Activated naive CD4-positive, alpha-beta T cell treated with anti-CD3 and anti-CD28 coated beads, Interleukin-2, amount 10 ng/mL, durations not matched to agents 7 days and 5 days (primary cell): ENCODE measurements around the gene PRDM2.

Experiments used
- CTCF ChIA-PET: fragments of 350-600 bp; sonication (Branson Sonifier 250); formaldehyde crosslinking; loops from one replicate; lab custom pipeline; 2021; ENCODE audit warnings: antibody characterized with exemption; lab: Charles Lee
- DNase-seq: peaks from one replicate; pipeline ENCODE4 v3.0.0-alpha.2; 2020
- H3K27ac Mint-ChIP-seq: one replicate; pipeline ENCODE4 v1.8.0; 2021; ENCODE audit warnings: mild to moderate bottlenecking, moderate library complexity, mixed read lengths
- H3K27me3 Mint-ChIP-seq: one replicate; pipeline ENCODE4 v1.8.0; 2021; ENCODE audit warnings: mild to moderate bottlenecking, mixed read lengths
- H3K36me3 Mint-ChIP-seq: one replicate; pipeline ENCODE4 v1.8.0; 2021; ENCODE audit warnings: mixed read lengths
- H3K4me1 Mint-ChIP-seq: one replicate; pipeline ENCODE4 v1.8.0; 2021; ENCODE audit warnings: mixed read lengths
- H3K4me3 Mint-ChIP-seq: one replicate; pipeline ENCODE4 v1.8.0; 2021; ENCODE audit warnings: mild to moderate bottlenecking, moderate library complexity, mixed read lengths
- H3K9me3 Mint-ChIP-seq: one replicate; pipeline ENCODE4 v1.8.0; 2021; ENCODE audit warnings: mixed read lengths

PRDM2 gene

GRCh38 chr1:13830616-13831280 is 130.8 kb downstream of the PRDM2 start:
- H3K36me3 Mint-ChIP-seq, result no peaks in the 10 kb centered on the region
- H3K27me3 Mint-ChIP-seq, result peaks cover 15% of the 10 kb centered on the region
- CTCF ChIA-PET, result no interaction called here
- no peaks in the 10 kb centered on the region for H3K9me3 Mint-ChIP-seq
- DNase-seq, result no peak
- no peaks in the 10 kb centered on the region for H3K4me1 Mint-ChIP-seq
- H3K4me3 Mint-ChIP-seq, result no peak overlapping the region
- no peak overlapping the region for H3K27ac Mint-ChIP-seq

DNA sequence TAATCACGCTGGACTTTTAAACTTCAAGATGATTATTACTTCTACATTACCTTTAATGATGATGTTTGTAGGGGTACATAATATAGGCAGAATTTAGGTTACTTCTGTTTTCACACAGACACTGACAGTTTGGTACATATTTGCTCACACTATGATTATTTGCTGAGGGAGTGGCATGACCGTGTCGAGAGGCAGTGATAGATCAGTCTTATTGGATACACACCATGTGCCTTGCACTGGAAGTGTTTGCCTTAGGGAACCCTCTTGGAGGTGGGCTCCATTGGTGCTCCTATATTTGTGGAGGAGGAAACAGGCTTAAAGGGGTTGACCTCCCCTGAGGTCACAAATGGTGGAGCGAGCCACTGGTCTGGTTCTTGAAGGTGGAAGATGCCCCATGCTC is 132.1 kb downstream of the PRDM2 start:
- CTCF ChIA-PET, result no interaction called here
- no peaks in the 10 kb centered on the region for H3K9me3 Mint-ChIP-seq
- no peaks in the 10 kb centered on the region for H3K4me1 Mint-ChIP-seq
- H3K27ac Mint-ChIP-seq, result no peak overlapping the region
- H3K27me3 Mint-ChIP-seq, result peaks cover 11% of the 10 kb centered on the region
- no peak for DNase-seq
- H3K36me3 Mint-ChIP-seq, result no peaks in the 10 kb centered on the region
- H3K4me3 Mint-ChIP-seq, result no peak overlapping the region

GRCh38 chr1:13832536-13832935 is 132.5 kb downstream of the PRDM2 start:
- CTCF ChIA-PET, result no interaction called here
- H3K4me3 Mint-ChIP-seq, result no peak overlapping the region
- H3K4me1 Mint-ChIP-seq, result no peaks in the 10 kb centered on the region
- H3K27me3 Mint-ChIP-seq, result peaks cover 11% of the 10 kb centered on the region
- no peak overlapping the region for H3K27ac Mint-ChIP-seq
- DNase-seq, result no peak
- H3K9me3 Mint-ChIP-seq, result no peaks in the 10 kb centered on the region
- no peaks in the 10 kb centered on the region for H3K36me3 Mint-ChIP-seq

DNA sequence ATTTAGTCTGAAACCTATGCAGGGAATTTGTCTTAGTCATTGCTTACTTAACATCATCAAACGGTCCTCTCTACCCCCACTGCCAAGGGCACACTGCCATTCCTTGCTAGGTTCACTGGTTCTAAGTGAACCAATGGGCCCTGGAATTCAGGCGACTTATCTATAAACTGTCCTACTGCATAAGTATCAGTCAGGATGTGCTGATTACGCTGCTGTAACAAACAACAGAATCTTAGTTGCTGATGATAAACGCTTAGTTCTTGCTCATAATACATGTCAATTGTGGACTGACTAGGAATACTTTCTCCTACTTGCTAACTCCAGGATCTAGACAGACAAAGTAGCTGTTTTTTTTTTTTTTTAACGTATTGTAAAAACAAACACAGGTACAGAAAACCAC is 136.1 kb downstream of the PRDM2 start:
- Mint-ChIP-seq H3K9me3 (no peaks in the 10 kb centered on the region), H3K27me3 (peaks cover 9% of the 10 kb centered on the region), H3K4me3 (no peak overlapping the region), H3K27ac (no peak overlapping the region), H3K4me1 (no peaks in the 10 kb centered on the region), H3K36me3 (no peaks in the 10 kb centered on the region)
- CTCF ChIA-PET, result no interaction called here
- no peak for DNase-seq

DNA sequence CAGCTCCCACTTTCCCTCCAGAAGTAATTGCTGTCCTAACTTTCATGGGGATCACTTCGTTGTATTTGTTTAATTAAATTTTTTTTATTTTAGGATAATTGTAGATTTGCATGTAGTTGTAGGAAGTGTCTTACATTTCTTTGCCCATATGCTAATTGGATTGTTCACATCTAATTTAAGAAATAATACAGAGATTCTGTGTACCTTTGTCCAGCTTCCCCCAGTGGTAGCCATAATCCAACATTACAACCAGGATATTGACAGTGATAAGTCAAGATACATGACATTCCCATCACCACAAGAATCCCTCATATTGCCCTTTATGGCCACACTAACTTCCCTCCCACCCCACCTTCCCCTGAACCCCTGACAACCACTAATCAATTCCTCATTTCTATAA is 136.6 kb downstream of the PRDM2 start:
- H3K4me3 Mint-ChIP-seq, result no peak overlapping the region
- no peak for DNase-seq
- no peaks in the 10 kb centered on the region for H3K36me3 Mint-ChIP-seq
- peaks cover 9% of the 10 kb centered on the region for H3K27me3 Mint-ChIP-seq
- no peak overlapping the region for H3K27ac Mint-ChIP-seq
- CTCF ChIA-PET, result no interaction called here
- no peaks in the 10 kb centered on the region for H3K4me1 Mint-ChIP-seq
- H3K9me3 Mint-ChIP-seq, result no peaks in the 10 kb centered on the region

DNA sequence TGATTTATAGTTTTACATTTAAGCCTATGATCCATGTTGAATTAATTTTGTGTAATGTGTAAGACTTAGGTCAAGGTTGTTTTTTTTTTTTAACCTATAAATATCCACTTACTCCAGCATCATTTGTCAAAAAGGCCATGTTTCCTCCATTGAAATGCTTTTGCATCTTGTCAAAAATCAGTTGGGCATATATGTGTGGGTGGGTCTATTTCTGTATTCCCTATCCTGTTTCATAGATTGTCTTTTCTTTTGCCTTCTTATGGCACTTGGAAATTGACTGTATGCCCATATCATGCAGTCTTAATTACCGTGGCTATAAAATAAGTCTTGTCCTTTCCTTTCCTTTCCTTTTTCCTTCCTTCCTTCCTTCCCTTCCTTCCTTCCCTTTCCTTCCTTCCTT is 138.2 kb downstream of the PRDM2 start:
- DNase-seq, result no peak
- CTCF ChIA-PET, result no interaction called here
- no peak overlapping the region for H3K27ac Mint-ChIP-seq
- H3K4me1 Mint-ChIP-seq, result no peaks in the 10 kb centered on the region
- H3K9me3 Mint-ChIP-seq, result no peaks in the 10 kb centered on the region
- H3K4me3 Mint-ChIP-seq, result no peak overlapping the region
- no peaks in the 10 kb centered on the region for H3K36me3 Mint-ChIP-seq
- H3K27me3 Mint-ChIP-seq, result peaks cover 15% of the 10 kb centered on the region

GRCh38 chr1:13842497-13842896 is 142.5 kb downstream of the PRDM2 start:
- Mint-ChIP-seq H3K4me3 (no peak overlapping the region), H3K27me3 (peaks cover 18% of the 10 kb centered on the region), H3K9me3 (no peaks in the 10 kb centered on the region), H3K4me1 (no peaks in the 10 kb centered on the region), H3K27ac (no peak overlapping the region), H3K36me3 (no peaks in the 10 kb centered on the region)
- DNase-seq, result no peak
- CTCF ChIA-PET, result no interaction called here

DNA sequence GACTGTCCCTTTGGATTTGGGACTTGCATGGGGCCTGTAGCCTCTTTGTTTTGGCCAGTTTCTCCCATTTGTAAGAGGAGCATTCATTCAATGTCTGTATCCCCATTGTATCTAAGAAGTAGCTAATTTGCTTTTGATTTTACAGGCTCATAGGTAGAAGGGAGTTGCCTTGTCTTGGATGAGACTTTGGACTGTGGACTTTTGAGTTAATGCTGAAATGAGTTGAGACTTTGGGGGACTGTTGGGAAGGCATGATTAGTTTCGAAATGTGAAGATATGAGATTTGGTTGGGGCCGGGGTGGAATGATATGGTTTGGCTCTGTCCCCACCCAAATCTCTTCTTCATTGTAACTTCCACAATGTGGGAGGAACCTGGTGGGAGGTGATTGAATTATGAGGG is 151.7 kb downstream of the PRDM2 start:
- H3K27ac Mint-ChIP-seq, result no peak overlapping the region
- peaks cover 7% of the 10 kb centered on the region for H3K9me3 Mint-ChIP-seq
- no peak overlapping the region for H3K4me3 Mint-ChIP-seq
- CTCF ChIA-PET, result no interaction called here
- H3K27me3 Mint-ChIP-seq, result peaks cover 7% of the 10 kb centered on the region
- H3K36me3 Mint-ChIP-seq, result no peaks in the 10 kb centered on the region
- no peaks in the 10 kb centered on the region for H3K4me1 Mint-ChIP-seq
- no peak for DNase-seq

DNA sequence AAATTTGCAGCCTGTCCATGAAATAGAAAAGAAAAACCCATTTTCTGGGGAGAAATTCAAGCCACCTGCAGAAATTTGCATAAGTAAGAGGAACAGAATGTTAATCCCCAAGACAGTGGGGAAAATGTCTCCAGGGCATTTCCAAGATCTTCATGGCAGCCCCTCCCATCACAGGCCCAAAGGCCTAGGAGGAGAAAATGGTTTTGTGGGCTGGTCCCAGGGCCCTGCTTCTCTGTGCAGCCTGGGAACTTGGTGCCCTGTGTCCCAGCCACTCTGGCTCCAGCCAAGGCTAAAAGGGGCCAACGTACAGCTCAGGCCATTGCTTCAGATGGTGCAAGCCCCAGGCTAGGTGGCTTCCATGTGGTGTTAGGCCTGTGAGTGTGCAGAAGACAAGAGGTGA is 155.6 kb downstream of the PRDM2 start:
- no peak for DNase-seq
- no peak overlapping the region for H3K4me3 Mint-ChIP-seq
- CTCF ChIA-PET, result no interaction called here
- no peaks in the 10 kb centered on the region for H3K4me1 Mint-ChIP-seq
- peaks cover 7% of the 10 kb centered on the region for H3K9me3 Mint-ChIP-seq
- peaks cover 10% of the 10 kb centered on the region for H3K27me3 Mint-ChIP-seq
- no peak overlapping the region for H3K27ac Mint-ChIP-seq
- no peaks in the 10 kb centered on the region for H3K36me3 Mint-ChIP-seq

- Mint-ChIP-seq H3K27me3 (peaks cover 7% of the 10 kb centered on the region), H3K9me3 (peaks cover 2% of the 10 kb centered on the region), H3K4me1 (no peaks in the 10 kb centered on the region), H3K36me3 (no peaks in the 10 kb centered on the region), H3K27ac (no peak overlapping the region), H3K4me3 (no peak overlapping the region)
- CTCF ChIA-PET, result no interaction called here
- DNase-seq, result no peak
These were observed 160.0 kb downstream of the PRDM2 start for GRCh38 chr1:13860031-13860430.

DNA sequence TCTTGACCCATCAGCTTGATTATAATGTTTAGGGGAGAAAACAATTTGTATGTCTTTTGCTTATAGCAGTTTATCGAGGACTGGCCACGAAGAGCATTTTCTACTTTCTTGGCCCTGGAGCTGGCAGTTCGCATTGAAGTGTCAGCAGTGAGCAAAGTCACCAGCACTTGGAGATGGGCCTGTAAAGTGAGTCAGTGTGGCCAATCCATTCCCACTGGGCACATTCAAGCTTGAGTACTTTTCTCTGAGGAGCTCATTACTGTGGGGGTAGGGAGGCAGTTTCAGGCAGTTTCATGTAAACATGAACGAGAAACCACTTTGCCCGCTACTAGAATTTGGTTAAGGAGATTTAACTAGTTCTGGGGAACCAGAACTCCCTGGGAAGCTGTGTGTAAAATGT is 164.8 kb downstream of the PRDM2 start:
- Mint-ChIP-seq H3K4me1 (no peaks in the 10 kb centered on the region), H3K36me3 (no peaks in the 10 kb centered on the region), H3K4me3 (no peak overlapping the region), H3K27ac (no peak overlapping the region), H3K9me3 (no peaks in the 10 kb centered on the region), H3K27me3 (peaks cover 4% of the 10 kb centered on the region)
- CTCF ChIA-PET, result interaction anchor here (0.5 kb wide), 1 partner anchor 801 kb away, joined by 3 read pairs; no protein-coding TSS in a partner anchor
- no peak for DNase-seq

DNA sequence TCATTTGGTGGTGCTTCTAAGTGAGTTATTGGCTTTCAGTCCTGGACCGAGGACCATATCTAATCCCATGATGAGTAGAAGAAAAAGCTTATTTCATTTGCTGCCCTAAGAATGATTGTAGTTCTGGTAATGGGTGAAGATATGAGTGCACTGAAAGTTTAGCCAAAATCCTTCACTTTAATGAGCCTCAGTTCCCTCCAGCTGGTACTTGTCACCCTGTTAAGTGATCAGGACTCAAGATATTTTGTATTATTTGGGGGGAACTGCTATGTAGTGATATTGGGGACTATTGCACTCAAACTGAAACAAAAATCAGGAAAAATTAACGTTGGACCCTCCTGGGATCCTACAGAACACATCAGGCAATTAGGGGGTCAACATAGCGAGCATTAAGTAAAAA is 165.9 kb downstream of the PRDM2 start:
- Mint-ChIP-seq H3K27me3 (no peaks in the 10 kb centered on the region), H3K36me3 (no peaks in the 10 kb centered on the region), H3K9me3 (no peaks in the 10 kb centered on the region), H3K4me1 (no peaks in the 10 kb centered on the region), H3K4me3 (no peak overlapping the region), H3K27ac (no peak overlapping the region)
- DNase-seq, result no peak
- CTCF ChIA-PET, result no interaction called here

DNA sequence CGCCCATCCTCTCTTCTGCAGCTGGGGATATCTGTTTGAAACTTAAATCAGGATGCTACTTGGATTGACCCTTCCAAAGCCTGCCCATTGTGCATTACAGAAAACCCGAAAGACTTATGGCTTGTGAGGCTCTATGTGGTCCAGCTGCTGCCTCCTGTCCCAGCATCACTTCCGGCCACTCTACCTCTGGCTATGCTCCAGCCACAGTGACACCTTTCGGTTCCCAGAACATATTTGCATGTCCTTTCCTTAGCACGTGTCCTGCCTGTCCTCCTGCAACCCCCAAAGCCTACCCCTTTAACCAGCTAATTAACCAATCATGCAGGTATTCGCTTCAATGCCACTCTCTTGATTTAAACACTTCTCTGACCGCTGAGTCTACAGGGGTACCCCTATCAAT is 167.6 kb downstream of the PRDM2 start:
- Mint-ChIP-seq H3K36me3 (no peaks in the 10 kb centered on the region), H3K27me3 (no peaks in the 10 kb centered on the region), H3K4me1 (no peaks in the 10 kb centered on the region), H3K27ac (no peak overlapping the region), H3K4me3 (no peak overlapping the region), H3K9me3 (no peaks in the 10 kb centered on the region)
- no peak for DNase-seq
- CTCF ChIA-PET, result no interaction called here

DNA sequence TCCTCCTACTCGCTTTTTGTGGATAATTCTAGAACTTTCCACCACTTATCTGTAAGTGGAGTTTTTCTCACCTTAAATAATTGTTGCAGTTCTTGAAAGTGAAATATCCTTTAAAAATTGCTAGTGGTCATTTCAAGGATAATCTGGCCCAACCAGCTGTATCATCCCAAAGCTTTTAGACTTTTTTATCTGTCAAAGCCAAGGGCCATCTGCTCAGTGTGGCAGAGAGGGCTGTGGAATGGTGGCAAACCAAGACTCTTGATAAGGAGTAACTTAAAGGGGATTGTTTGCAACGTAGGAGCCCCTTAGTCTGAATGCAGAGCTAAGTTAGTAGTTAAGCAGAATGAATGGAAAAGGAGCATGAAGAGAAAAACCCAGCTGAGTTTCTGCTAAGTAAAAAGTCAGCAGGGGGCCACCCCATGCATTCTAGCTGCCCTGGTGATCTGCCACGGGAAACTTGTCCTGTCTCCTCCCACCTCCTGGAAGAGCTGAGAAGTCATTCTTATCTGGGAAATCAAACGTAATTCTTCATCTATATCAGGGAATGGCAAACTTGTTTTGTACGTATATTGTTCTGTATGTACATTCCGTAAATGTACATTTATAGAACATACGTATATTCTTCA is 169.3 kb downstream of the PRDM2 start:
- CTCF ChIA-PET, result no interaction called here
- H3K4me3 Mint-ChIP-seq, result no peak overlapping the region
- DNase-seq, result no peak
- H3K36me3 Mint-ChIP-seq, result no peaks in the 10 kb centered on the region
- H3K27ac Mint-ChIP-seq, result no peak overlapping the region
- H3K4me1 Mint-ChIP-seq, result no peaks in the 10 kb centered on the region
- H3K27me3 Mint-ChIP-seq, result no peaks in the 10 kb centered on the region
- peaks cover 2% of the 10 kb centered on the region for H3K9me3 Mint-ChIP-seq

DNA sequence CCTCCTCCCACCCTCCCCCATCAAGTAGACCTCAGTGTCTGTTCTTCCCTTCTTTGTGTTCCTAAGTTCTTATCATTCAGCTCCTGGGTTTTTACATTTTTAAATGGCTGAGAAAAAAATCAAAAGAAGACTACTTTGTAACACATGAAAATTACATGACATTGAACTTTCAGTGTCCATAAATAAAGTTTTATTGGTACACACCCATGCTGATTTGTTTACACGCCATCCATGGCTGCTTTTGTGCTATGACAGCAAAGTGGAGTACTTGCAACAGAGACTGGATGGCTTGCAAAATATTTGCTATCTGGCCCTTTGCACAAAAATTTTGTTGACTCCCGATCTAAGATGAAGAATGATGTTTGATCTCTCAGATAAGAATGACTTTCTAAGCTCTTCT is 171.4 kb downstream of the PRDM2 start:
- DNase-seq, result no peak
- H3K27me3 Mint-ChIP-seq, result no peaks in the 10 kb centered on the region
- no peaks in the 10 kb centered on the region for H3K4me1 Mint-ChIP-seq
- H3K27ac Mint-ChIP-seq, result no peak overlapping the region
- CTCF ChIA-PET, result no interaction called here
- peaks cover 2% of the 10 kb centered on the region for H3K9me3 Mint-ChIP-seq
- no peak overlapping the region for H3K4me3 Mint-ChIP-seq
- no peaks in the 10 kb centered on the region for H3K36me3 Mint-ChIP-seq
